Measurements from ENCODE around the gene CABLES1.

The CABLES1 gene

DNA sequence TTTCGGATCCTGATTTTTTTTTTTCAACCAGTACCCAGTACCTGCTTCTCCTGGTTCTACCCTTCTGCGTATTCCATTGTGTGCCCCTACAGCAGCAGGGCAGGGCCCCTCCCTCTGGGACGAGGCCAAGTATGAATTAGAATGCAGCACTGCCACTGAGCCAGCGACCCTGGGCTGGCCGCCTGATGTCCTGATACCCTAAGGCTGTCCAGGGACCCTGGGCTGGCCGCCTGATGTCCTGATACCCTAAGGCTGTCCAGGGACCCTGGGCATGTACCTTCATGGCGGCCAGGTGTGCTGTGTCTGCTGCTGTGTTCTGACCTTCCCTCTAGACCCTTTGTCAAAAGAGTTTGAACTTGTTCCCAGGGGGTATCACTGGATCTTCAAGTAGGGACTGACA is 42.9 kb downstream of the CABLES1 start:
- no peak overlapping the region for H3K4me3 ChIP-seq (replicated peaks; ENCODE audit: low read depth, low read length)
- no peaks in the 10 kb centered on the region; the same call in 1 of the 2 replicates for H3K36me3 ChIP-seq (ENCODE audit: control insufficient read depth, insufficient read depth, low read length)
- no peaks in the 10 kb centered on the region for H3K27me3 ChIP-seq (replicated peaks; ENCODE audit: control insufficient read depth, insufficient read depth, low read length)
- no peak for DNase-seq (ENCODE audit: extremely low read depth, insufficient read length)
- TF ChIP-seq, protein P1, sequence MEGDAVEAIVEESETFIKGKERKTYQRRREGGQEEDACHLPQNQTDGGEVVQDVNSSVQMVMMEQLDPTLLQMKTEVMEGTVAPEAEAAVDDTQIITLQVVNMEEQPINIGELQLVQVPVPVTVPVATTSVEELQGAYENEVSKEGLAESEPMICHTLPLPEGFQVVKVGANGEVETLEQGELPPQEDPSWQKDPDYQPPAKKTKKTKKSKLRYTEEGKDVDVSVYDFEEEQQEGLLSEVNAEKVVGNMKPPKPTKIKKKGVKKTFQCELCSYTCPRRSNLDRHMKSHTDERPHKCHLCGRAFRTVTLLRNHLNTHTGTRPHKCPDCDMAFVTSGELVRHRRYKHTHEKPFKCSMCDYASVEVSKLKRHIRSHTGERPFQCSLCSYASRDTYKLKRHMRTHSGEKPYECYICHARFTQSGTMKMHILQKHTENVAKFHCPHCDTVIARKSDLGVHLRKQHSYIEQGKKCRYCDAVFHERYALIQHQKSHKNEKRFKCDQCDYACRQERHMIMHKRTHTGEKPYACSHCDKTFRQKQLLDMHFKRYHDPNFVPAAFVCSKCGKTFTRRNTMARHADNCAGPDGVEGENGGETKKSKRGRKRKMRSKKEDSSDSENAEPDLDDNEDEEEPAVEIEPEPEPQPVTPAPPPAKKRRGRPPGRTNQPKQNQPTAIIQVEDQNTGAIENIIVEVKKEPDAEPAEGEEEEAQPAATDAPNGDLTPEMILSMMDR (IDR thresholded peaks at IDR 0.05; ENCODE audit: insufficient read depth, low read length, poor library complexity, severe bottlenecking), result no peak

DNA sequence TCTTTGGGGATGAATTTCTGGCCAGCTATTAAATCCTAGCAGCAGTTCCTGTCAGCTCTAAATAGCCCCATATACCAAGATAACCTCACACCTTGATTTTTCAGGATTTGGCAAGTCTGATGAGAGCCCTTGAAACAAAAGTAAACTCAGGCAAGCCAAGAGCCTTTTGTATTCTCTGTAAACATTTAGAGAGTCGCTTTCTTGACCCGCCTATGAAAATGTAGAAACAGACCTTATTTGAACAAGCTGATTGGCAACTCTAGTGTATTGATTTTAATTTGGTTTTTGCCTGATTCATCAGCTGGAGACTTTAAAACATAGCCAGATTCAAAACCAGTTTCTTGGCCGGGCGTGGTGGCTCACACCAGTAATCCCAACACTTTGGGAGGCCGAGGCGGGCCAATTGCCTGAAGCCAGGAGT is 43.4 kb downstream of the CABLES1 start:
- Histone ChIP-seq H3K4me3 (replicated peaks; ENCODE audit: low read depth, low read length) (no peak overlapping the region), H3K36me3 (ENCODE audit: control insufficient read depth, insufficient read depth, low read length) (no peaks in the 10 kb centered on the region; the same call in 1 of the 2 replicates), H3K27me3 (replicated peaks; ENCODE audit: control insufficient read depth, insufficient read depth, low read length) (no peaks in the 10 kb centered on the region)
- TF ChIP-seq, protein P1 (IDR thresholded peaks at IDR 0.05; ENCODE audit: insufficient read depth, low read length, poor library complexity, severe bottlenecking), result no peak
- DNase-seq (ENCODE audit: extremely low read depth, insufficient read length), result no peak

DNA sequence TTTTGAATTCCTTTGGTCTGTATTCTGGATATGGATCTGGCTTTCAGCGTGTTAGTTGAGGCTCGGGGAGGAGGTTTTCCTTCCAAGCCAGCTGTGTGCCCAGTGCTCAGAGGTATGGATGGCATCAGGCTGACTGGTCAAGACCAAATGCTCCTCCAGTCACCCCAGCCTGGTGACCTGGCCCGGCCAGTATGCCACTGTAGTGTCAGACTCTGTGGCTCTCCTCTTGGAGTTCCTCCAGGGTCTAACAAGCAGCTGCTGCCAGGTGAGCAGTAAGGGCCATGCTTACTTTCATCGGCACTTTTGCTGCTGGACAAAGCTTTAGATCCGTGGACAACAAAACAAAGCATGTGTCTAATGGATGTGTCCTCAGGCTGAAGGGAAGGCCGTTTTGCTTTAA is 44.1 kb downstream of the CABLES1 start:
- Histone ChIP-seq H3K27me3 (replicated peaks; ENCODE audit: control insufficient read depth, insufficient read depth, low read length) (no peaks in the 10 kb centered on the region), H3K4me3 (replicated peaks; ENCODE audit: low read depth, low read length) (no peak overlapping the region), H3K36me3 (ENCODE audit: control insufficient read depth, insufficient read depth, low read length) (no peaks in the 10 kb centered on the region; the same call in 1 of the 2 replicates)
- DNase-seq (ENCODE audit: extremely low read depth, insufficient read length), result no peak
- TF ChIP-seq, protein P1 (IDR thresholded peaks at IDR 0.05; ENCODE audit: insufficient read depth, low read length, poor library complexity, severe bottlenecking), result no peak

DNA sequence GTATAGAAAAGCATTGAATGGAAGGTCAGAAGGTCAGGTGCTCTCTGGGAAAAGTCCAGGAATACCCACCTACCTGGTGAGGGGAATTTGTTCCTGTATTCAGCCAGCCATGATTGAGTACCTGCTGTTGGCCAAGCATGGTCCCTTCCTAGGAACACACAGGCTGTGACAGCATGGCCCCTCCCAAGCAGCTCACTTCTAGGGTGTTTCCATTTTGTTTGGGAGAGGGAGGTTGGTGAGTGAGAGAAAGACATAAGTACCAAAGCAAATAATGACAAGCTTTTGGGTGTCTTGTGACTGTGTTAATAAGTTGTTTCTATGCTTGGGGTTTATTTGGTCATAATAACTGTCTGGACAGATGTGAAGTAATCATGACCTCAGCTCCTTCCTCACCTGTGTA is 46.3 kb downstream of the CABLES1 start:
- TF ChIP-seq, protein P1 (IDR thresholded peaks at IDR 0.05; ENCODE audit: insufficient read depth, low read length, poor library complexity, severe bottlenecking), result no peak
- DNase-seq (ENCODE audit: extremely low read depth, insufficient read length), result no peak
- Histone ChIP-seq H3K4me3 (replicated peaks; ENCODE audit: low read depth, low read length) (no peak overlapping the region), H3K36me3 (ENCODE audit: control insufficient read depth, insufficient read depth, low read length) (no peaks in the 10 kb centered on the region; the same call in 1 of the 2 replicates), H3K27me3 (replicated peaks; ENCODE audit: control insufficient read depth, insufficient read depth, low read length) (no peaks in the 10 kb centered on the region)

DNA sequence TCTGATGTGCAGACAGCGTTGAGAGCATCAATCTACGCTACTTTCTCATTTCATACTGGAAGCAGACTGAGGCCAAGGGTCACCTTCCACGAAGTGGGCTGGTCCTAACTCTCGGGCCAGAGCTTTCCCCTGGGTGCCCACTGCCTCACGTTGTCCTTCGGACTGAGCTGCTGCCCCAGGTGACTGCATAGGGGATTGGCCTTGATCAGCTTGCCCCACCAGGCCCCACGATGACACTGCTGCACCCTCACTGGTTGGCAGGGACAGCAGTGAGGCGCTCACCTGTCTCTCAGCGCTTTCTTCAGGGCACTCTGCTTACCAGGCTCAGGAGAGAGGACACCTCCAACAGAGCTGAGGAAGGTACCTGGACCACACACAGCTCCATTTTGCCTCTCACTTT is 47.3 kb downstream of the CABLES1 start:
- no peak for DNase-seq (ENCODE audit: extremely low read depth, insufficient read length)
- TF ChIP-seq, protein P1 (IDR thresholded peaks at IDR 0.05; ENCODE audit: insufficient read depth, low read length, poor library complexity, severe bottlenecking), result no peak
- no peak overlapping the region for H3K4me3 ChIP-seq (replicated peaks; ENCODE audit: low read depth, low read length)
- H3K36me3 ChIP-seq (ENCODE audit: control insufficient read depth, insufficient read depth, low read length), result no peaks in the 10 kb centered on the region; the same call in 1 of the 2 replicates
- H3K27me3 ChIP-seq (replicated peaks; ENCODE audit: control insufficient read depth, insufficient read depth, low read length), result no peaks in the 10 kb centered on the region
